GM12892 (cell line): ENCODE results near the gene LAMA1.

ENCODE experiments used
- POLR2A ChIP-seq: IDR thresholded peaks from 2 replicates; pipeline ENCODE4 v1.6.1; 2011; ENCODE audit warnings: low read depth, low read length, control low read depth
- POLR2AphosphoS5 ChIP-seq: IDR thresholded peaks from 2 replicates; pipeline ENCODE4 v1.6.1; 2011; ENCODE audit warnings: low read depth, low read length, control low read depth
- TAF1 ChIP-seq: IDR thresholded peaks from 2 replicates; pipeline ENCODE4 v1.6.1; 2011; ENCODE audit warnings: low read depth, mild to moderate bottlenecking, control low read depth, low read length, borderline replicate concordance

DNA sequence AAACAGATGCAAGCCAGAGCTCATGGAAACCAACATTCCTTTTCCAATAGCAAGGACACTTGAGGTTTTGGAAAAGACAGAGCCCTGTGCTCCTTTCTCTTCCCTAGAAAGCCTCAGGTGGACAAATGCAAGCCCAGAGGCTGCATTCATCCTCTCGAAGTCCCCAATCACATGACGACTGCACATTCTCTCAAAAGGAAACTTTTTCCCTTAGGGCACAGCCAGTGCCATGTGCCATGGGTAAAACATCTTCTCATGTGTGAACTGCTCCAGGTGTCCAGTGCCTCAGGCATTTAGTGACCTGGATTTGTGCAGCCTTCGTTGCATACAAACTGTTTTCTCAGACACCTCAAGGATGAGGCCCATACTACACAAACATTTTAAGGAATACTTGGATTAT, 140.7 kb downstream of the LAMA1 start:
- no peak for TF ChIP-seq POLR2A
- no peak for TF ChIP-seq POLR2AphosphoS5
- TF ChIP-seq TAF1: no peak
